Renal cortical epithelial cell (primary cell): ENCODE results near the gene RLN1. TPM values are rescaled to one million over a fixed set of nuclear protein-coding genes. Genes with fewer than 3 reads are reported as not detected.
"Not testable (repeated sequence)": the region's sequence is repeated elsewhere in the genome, so short reads cannot be mapped to it uniquely, and the experiment has no call there.

Source experiments
- DNase-seq: peaks from one replicate; pipeline ENCODE4 v3.0.0-alpha.2; 2011; ENCODE audit warnings: low read depth
- total RNA-seq: library from RNA; depleted of rRNA; stranded (reverse); fragments of >200 nt; gene quantifications from 2 replicates; pipeline ENCODE4 v1.2.3, GENCODE V29; 2014

RLN1 gene
- 1.1 TPM in 1 of 2 replicates, not detected in the other for total RNA-seq

- not testable (repeated sequence) for DNase-seq
Measured at GRCh38 chr9:5338992-5339981, at the start of gene RLN1. RLN1 (minus strand) TSS chr9:5339876; CDS start chr9:5339746, 130 bp downstream.

- peak; percentile 92 for DNase-seq
Measured at GRCh38 chr9:5389109-5389732, 49.5 kb upstream of the RLN1 start.

- peak; percentile 76 for DNase-seq
Measured at GRCh38 chr9:5388026-5388819, 48.5 kb upstream of the RLN1 start.

- DNase-seq = no peak
Measured at GRCh38 chr9:5384436-5384835, 44.8 kb upstream of the RLN1 start.

- no peak for DNase-seq
Measured at GRCh38 chr9:5382479-5382878, 42.8 kb upstream of the RLN1 start.

- no peak for DNase-seq
Measured at GRCh38 chr9:5375790-5376477, 36.3 kb upstream of the RLN1 start.

- DNase-seq = peak; percentile 57
Measured at GRCh38 chr9:5375091-5375490, 35.4 kb upstream of the RLN1 start.

GRCh38 chr9:5364294-5365024 lies 24.8 kb upstream of the RLN1 start:
- DNase-seq = peak; percentile 26

- no peak for DNase-seq
Measured at GRCh38 chr9:5361326-5362010, 21.8 kb upstream of the RLN1 start.

- DNase-seq = no peak
Measured at GRCh38 chr9:5360341-5360740, 20.7 kb upstream of the RLN1 start.

- no peak for DNase-seq
Measured at GRCh38 chr9:5357431-5358105, 17.9 kb upstream of the RLN1 start.

GRCh38 chr9:5355817-5356216 lies 16.1 kb upstream of the RLN1 start:
- DNase-seq = no peak

- no peak for DNase-seq
Measured at GRCh38 chr9:5355226-5355625, 15.6 kb upstream of the RLN1 start.

GRCh38 chr9:5354184-5354583 lies 14.5 kb upstream of the RLN1 start:
- DNase-seq = no peak

GRCh38 chr9:5352637-5353248 lies 13.1 kb upstream of the RLN1 start:
- DNase-seq = no peak

- DNase-seq = no peak
Measured at GRCh38 chr9:5336688-5337087, 3.0 kb downstream of the RLN1 start.

GRCh38 chr9:5331276-5331675 lies 8.4 kb downstream of the RLN1 start:
- DNase-seq = not testable (repeated sequence)

- no peak for DNase-seq
Measured at GRCh38 chr9:5326893-5327548, 12.7 kb downstream of the RLN1 start.

- DNase-seq = no peak
Measured at GRCh38 chr9:5326187-5326586, 13.5 kb downstream of the RLN1 start.
